GM19372 (cell line): Measurements from ENCODE around the gene HRH2.
"Not testable (repeated sequence)": the region's sequence is repeated elsewhere in the genome, so short reads cannot be mapped to it uniquely, and the experiment has no call there.

Experiments used
- ATAC-seq: cut with Tn5 transposase; IDR thresholded peaks from one replicate; pipeline ENCODE4 v1.9.1; 2021; ENCODE audit warnings: mild to moderate bottlenecking, low read depth, moderate library complexity; ENCODE audit not compliant: unreplicated experiment

The HRH2 gene

DNA sequence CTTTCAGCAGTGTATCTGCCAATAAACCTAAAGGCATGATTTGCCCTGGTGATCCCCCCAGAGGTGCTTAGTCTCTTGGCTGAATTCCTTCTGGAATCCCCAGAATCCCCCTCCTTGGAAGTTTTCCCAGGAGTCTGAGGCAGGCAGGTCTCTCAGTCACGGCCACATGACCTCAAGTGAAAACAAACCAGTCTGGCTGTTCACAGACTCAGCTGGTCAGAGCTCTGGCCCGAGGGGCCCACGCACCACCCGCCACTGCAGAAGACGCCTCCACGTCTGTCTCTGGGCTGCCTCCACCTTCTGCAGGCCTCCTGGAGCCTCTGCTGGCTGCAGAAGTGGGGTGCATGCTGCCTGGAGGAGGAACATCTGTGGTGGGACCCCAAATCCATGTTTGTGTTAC is 52.5 kb downstream of the HRH2 start:
- ATAC-seq = no peak

DNA sequence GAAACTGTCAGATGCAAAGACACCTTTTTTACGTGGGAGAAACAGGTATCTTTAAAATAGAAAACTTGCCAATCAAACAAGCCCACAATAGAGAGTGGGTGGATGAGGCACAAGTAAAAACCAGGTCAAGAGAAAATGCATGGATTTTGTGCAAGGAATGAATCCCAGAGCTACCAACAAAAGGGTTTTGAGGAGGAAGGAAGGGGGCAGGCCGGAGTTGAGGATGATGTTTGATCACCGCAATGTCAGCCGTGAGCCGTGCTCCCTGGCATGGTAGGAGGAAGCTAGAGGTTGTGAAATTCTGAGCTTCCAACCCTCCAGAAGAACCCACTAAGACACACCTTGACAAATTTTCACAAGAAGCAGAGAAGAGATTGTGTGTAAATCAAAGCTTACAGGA is 53.2 kb downstream of the HRH2 start:
- ATAC-seq = no peak

DNA sequence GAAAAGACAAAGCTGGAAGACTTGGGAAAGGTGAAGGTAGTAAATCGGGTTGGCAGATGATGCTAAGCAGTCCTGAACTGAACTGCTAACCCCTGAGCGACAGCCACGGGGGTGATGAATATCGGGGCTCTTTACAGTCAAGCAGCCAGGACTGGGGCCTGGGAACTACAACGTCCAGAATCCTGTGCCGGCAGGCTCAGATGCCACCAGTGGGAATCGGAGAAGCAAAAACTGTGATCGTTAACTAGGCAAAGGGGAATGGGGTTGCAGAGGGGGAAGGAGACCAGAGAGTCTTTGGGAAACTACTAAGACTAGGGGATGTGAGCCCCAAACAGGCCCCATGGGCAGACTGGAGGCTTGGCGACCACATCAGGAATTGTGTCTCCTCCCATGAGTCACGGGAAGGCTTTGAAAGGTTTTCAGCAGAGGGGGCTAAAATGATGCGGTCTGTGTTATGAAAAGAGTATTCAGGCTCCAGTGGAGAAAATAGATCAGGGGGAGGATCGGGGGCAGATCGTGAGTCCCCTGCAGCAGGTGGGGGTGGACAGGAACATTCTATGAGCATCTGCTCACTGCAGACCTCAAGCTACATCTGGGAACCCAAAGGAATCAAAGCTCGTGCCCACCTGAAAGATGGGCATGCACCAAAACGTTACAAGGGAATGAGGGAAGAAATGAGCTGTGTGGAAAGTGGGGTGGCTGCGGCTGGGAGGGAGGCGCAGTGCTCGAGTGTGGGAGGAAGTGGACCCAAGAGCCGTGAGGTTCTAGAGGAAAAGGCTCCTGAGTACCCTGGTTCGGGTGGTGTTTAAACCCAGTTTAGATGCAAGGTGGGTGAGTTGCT is 53.8 kb downstream of the HRH2 start:
- no peak for ATAC-seq

DNA sequence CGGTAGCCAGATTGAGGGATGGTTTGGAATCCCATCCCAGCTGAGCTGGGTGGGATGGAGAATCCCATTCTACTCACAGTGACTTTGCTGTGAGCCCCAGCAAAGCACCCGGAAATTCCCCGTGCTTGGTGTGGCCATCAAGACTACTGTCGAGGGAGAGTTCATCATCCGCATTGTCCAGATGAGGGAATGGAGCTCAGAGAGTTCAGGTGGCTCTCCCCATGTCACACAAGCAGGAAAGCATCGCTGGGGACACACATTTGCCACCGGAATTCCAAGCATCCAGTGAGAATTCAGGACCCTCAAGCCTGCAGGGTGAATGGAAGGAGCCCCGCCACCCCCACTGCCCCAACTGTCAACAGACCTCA is 54.4 kb downstream of the HRH2 start:
- no peak for ATAC-seq

DNA sequence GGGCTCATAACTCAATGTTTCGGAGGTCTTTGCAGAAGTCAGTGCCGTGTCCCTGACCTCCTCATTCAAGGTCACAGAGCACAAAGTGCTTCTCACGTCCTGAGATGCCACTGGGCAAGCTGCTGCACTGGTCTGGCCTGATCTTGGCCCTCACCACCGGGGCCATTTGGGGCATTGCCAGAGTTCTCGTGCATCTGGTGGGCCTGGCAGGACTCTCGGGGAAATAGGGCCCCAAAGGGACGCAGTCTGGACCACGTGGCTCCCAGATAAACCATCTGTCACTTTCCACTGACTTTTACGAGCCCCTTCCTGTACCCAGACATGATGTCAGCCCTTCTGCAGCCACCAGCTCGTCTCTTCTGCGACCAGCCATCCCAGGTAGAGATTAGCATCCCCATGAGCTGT is 54.8 kb downstream of the HRH2 start:
- ATAC-seq = no peak

DNA sequence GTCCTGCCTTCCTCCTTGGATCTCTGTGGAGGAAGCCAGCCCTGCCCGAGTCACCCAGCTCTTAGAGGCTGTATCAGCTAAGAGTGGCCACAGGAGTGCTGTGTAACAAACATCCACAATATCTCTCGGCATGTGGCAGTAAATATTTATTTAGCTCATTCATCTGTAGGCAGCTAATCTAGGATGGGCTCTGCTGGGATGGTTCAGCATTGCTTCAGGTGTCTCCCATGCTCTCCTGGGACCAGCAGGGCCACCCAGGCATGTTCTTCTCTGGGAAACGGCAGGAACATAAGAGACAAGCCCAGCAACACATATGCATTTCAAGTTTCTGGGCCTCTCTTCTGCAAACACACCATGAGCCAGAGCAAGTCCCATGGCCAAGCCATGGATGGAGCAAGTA is 56.1 kb downstream of the HRH2 start:
- ATAC-seq = no peak

DNA sequence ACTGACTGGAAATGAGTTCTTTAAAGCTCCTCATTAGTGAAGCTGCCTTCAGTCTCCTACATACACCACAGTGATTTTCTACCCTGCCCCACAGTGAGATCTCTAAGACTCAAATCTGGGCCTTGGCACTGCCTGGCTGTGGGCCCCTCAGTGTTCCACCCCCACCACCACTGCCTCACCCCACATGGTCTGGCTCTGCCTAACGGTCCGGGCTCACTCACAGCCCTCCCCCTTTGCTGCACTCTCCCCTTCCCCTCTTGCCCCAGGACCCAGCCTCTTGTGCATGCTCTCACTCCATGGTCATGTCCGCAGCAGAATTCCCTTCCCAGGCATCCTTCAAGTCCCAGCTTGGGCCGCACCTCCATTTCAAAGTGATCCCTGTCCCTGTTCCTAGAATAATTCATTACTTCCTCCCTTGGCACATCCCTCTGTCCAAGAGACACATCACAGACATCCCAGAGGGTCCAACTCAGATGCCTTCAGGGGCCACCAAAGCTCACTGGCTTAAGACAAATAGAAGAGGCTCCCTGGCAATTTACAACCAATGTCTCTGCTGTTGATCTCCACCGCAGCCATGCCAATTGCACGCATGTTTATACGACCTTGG is 56.7 kb downstream of the HRH2 start:
- no peak for ATAC-seq

DNA sequence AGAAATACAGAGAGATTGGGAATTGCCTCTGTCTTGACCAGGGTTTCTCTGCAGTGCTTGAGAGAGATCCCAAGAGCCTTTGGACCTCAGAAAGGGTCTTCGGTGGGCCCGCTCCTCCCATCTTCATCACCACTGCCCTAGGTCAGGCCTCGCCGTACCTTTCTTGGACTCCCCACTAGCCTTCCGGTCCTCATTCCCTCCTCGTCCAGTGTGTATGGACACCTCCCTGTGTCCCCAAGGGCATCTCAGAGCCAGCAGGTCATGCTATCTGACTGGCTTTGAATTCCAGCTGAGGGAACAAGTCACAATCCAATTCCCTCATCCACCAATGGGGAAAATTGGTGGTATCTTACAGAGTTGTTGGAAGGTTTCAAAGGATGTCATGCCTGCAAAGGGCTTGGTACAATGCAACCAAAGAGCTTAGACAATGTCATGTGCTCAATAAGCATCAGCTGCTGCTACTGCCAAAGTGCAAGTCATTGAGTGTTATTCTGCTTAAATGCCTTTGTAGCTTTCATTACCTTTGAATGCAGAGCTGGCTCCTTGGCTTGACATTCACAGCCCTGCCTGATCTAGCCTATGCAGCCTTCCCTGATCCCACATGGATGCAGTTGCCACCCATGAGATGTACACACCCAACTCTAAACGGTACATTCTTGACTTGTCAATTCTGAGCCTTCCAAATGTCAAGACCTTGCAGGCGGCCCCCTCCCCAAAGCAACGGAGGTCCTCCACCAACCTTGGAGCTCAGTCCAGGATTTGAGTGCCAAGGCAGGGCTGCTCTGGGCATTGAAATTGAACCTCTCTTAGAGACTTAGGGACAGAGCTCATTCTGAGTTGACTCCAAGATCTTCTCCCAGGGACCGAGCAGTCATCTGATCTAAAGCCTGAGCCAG is 58.0 kb downstream of the HRH2 start:
- no peak for ATAC-seq

DNA sequence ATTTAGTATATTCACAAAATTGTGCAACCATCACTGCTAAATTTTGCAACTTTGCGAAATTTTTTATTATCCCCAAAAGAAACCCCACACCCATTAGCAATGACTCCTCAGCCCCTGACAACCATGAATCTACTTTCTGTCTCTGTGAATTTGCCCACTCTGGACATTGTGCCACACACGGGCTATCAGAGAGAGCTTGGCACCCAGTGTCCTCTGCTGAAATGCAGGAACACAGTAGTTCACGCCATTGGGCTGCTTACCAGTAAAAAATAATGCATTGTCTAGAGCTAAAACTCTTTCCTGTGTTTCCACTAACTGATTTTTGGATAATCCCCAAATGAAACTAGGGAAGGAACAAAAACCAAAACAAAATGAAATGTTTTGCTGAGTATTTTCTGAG is 60.0 kb downstream of the HRH2 start:
- no peak for ATAC-seq

DNA sequence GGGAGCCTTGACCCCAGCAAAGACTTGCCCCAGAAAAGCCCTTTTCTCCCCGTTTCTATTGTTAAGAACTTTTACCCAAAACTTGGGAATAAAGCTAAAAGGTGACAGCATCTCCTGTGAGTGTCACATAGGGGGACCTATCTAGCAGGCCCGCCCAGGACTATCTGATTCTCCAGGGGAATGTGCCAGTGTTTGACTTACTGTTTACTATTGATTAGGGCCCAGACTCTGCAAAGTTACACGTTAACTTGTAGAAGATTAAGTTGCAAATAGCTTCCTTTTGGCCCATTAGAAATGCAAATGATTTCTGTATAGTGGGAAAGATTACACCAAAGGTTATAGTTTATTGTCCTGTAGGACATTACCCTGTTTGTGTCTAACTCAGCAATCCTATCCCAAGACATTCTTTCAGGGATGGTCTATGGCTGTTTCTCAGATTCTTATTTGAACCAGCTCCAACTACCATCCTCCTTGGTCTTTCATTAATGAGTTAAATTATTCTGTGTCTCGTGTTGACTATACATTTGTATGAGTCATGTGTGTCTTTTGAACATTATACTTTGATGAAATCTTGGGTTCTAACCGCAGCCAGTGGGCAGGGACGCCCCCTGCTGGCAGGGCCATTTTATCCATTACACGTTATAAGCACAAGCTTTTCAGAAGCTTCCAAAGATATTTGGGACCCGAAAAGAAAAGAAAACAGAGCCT is 60.7 kb downstream of the HRH2 start:
- ATAC-seq = no peak

DNA sequence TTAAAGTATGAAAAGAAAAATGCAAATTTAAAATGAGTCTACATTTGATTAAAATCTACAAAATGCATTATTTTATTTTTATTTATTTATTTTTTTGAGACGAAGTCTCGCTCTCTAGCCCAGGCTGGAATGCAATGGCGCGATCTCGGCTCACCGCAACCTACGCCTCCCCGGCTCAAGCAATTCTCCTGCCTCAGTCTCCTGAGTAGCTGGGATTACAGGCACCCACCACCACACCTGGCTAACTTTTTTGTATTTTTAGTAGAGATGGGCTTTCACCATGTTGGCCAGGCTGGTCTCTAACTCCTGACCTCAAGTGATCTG is 61.2 kb downstream of the HRH2 start:
- not testable (repeated sequence) for ATAC-seq

DNA sequence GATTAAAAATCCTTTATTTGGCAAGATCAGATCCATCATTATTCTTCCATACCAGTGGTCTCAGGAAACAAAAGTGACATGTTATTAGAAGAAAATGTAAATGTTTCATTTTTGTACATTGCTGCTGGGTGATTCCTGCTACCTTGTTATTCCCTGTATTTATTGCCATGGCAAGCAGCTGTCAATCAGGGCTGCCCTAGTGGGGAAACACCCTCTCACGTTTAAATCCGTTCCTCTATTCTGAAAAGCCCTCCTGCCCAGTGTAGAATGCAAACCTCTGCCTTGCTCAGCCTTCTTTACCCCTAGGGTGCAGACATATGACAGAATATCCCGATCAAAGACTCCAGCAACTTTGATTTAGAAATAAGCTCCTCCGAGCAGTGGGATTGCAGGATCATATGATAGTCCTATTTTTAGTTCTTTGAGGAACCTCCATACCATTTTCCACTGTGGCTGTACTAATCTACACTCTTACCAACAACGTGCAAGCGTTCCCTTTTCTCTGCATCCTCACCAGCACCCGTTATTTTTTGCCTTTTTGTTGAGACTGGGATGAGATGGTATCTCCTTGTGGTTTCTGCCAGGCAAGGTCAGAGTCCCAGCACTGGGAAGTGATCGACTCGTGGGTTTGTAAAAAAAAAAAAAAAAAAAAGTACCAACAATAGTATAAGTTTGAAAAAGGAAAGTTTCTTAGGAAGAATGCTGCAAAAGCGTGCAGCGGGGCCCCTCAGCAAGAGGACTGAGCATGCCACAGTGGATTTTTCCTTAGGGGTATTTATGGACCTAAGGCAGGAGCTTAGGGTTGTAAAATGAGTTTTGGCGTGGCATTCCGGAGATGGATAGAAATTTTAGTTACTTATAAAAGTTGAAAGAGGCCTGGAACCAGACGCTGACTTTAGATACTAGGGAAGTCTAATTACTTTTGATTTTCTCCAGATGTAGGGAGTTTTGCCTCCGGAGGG is 66.7 kb downstream of the HRH2 start:
- no peak for ATAC-seq

DNA sequence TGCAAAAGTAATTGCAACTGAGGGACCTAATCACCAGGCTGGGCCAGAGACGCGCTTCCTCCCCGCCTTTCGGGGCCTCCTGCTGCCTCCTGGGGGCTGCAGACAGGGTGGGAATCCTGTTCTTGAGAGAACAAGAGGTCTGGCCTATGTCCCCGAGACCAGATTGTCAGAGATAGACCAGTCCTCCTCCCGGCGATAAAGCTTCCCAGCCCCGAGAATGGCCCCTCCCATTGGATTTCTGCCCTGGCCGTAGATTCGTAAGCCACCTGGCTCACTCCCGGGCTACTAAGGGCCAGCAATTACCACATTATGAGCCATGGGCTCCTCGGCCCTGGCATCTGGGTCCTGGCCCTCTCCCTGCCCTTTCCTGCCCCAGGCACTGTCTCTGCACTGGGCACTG is 70.4 kb downstream of the HRH2 start:
- ATAC-seq = no peak

DNA sequence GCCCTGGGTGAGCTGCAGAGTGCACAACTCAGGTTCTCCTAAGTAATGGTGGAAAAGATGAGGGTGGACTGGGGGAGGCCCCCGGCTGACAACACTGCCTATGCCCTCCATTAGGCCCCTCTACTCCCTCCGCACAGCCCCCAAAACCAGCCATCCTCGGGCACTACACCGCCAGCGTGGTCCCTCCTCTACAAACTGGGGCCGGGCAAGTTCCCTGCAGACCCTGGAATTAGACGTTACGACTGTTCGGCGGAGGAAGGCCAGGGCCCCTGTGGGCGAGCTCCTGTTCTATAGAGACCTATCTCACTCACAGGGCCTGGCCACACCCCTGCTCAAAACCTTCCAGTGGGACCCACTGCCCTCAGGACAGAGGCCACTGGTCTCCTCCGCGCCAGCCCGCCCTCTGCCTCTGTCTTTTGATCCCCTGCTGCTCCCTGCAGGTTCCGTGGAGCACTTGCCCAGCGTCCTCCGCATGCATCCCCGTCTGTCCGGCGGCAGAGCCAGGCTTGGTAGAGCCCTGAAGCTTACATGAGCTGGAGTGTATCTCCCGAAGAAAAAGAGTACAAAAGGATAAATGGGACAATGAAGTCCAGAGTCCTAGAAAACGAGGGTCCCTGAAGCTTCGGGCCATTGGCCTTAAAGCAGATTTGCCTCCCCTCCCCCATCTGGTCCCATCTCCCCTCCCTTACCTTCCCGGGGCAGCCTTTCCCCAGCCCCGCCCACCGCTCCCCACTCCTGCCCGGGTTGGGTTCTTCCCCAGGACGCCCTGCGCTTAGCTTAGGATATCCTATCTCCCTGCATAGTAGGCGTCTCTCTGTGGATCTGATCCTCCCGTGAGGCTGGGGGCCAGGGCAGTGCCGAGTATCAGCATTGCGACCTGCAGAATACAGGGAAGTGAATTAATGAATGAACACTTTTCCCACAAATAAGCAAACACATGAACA is 71.3 kb downstream of the HRH2 start:
- ATAC-seq = peak; percentile 24

DNA sequence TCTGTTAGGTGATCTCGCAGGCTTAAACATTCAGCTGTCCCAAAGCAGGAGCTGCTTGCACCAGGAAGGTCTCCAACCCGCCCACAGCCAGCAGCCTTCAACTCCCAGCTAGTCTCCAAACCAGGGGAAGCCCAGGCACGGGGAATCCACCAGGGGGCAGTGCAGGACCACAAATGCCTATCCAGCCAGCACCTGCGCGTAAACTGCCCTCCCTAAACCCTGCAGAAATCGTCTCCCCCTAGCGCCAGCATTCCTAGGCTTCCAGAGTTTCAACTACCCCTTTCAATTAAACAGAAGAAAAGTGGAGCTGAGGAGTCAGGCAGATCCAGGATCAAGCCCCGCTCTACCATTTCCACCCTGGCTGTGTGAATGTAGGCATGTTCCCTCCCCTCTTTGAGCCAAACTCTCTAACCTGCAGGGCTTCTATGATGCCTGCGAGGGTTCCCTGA is 72.0 kb downstream of the HRH2 start:
- ATAC-seq = peak; percentile 80

DNA sequence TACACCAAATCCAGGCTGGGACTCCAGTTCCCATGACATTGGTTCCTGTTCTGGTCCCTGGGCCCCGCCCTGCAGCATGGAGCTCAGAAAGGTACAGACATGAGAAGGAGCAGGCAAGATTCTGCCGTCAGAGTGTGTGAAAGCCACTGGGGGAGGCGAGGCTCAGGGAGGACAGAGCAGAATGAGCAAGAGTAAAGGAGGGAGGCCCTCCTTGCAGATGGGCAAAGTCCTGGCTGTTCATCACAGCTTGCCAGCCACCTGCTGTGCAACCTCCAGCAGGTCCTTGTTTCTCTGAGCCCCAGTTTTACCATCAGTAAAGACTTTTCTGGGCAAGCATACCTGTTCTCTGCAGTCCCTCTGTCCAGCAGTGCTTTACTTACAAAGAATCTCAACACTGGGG is 73.3 kb downstream of the HRH2 start:
- no peak for ATAC-seq

DNA sequence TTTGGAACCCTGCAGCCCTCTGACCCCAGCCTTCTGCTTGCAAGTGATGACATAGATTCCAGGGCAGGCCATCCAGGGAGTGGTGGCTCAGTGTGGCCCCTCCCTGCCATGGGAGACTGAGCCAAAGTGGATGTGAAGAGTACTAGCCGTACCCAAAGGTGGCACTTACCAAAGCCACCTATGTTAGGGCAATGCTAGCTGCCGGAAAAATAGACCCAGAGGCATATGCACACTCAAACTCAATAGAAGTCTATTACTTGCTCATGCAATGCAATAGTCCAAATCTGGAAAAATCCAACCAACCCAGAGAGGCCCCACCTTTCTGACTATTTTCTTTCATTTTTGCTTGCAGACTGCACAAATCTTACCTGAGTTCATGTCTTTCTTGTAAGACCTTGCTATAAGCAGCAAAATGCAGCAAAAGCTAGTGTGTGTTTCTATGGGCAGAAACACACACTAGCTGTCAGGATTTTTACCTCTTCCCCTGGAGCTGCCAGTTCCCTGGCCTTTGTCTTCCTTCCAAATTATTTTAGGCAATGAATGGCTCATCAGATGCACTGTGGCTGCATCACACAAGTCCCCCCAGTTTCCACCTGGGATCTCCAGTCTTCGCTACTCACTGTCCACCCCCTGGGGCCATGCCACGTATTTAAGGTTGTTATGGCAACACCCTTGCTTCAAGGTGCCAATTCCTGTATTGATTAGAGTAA is 74.0 kb downstream of the HRH2 start:
- no peak for ATAC-seq

DNA sequence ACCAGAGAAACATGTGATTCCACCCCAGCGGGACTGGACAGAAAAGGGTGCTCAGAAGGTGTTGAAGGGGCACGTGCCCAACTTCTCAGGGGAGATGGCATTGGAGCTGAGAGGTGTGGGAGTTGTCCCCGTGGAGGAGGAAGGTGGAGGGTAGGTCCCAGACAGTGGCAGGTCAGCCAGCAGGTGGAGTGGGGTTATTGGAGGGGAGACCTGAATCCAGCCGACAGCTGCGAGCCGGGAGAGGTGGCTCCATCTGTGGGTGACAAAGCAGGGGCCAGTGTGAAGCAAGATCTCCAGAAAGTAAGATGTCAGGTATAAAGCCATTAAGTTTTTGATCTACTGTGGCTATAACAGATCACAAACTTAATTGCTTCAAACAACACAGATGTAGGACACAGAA is 75.1 kb downstream of the HRH2 start:
- no peak for ATAC-seq
